GM18511 (cell line): ENCODE results near the gene APBA1.
"Not testable (repeated sequence)": the region's sequence is repeated elsewhere in the genome, so short reads cannot be mapped to it uniquely, and the experiment has no call there.

Experiments
- ATAC-seq: cut with Tn5 transposase; IDR thresholded peaks from one replicate; pipeline ENCODE4 v1.9.1; 2021; ENCODE audit warnings: mild to moderate bottlenecking, moderate library complexity; ENCODE audit not compliant: unreplicated experiment

APBA1 gene

DNA sequence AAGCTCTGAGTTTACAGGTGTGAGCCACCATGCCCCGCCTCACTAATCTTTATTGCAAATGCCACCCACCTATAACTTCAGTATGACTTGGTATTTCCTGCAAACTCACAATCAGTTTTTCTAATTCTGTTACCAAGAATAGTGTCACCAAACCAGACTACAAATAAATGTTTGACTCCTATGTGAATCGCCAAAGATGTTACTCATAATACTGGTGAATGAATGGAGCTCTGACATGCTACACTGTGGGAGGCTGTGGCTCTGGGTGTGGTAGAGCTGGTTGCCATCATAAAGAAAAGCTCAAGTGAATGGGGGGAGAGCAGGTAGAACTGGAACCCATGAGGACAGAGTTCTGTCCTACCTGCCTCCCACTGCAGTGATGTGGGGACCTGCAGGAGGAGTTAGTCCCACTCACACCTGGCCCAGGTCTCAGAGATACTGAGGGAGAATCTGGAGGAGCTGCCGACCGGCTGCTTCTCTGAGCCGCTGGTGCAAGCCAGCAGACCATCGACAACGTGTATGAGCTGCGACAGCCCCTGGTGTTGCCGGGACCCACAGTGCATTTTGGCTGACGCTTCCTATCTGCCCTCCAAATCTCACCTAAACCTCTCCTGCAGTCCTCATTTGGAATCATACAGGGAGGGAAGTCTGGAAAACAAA, 251.4 kb downstream of the APBA1 start:
- no peak for ATAC-seq

DNA sequence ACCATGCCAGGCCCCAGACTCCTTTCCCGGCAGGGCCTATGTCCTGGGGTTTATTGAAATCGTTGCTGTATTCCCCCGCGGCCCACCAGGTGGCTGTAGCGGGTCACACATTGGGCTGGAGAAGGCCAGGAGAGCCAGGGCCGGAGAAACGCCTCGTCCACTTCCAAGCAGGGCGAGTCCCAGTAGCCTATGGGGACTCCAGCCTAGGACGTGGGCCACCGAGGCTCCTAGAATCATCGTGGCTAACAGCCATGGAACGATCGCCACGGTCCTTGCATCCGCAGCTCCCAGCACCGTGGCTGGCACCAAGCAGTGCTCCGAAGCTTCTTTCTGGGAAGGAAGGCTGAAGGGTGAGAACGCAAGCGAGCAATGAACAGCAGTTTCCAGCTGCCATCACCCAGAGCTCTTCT, 259.4 kb downstream of the APBA1 start:
- ATAC-seq = no peak

DNA sequence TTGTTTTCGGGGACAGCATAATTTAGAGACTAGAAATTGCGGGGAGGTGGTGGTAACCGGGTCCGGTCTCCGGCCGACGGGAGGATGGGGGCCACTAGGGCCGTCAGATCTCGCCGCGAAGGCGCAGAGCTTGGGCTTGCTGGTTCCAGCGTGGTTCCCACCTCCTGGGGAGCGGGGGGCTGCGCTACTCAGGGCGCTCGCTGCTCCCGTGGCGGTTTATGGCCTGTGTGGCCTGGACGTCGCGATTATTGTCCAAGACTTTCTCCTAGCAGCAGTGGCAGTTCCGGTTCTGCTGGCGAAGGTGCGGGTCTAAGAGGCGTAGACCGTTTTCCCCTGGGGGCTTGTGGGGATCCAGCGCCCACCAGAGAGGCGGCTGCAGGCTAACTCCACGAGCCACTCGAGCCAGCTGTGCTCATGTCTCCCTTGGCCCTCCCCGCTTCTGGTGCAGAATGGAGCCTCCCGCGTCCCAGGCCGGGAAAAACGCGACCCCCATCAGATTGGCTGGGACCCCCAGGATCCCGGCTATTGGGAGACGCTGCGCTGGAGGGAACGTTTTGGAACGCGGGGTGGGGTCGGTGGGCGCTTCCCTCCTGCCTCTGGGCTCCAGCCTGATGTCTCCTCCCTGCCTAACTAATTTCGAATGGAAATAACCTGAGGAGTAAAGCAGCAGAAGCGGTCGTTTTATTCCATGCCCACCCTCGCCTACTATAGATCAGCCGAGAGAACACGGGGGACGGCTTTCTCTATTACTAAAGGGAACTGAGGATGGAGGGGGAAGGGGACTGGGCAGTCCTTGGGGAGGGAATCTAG, 260.0 kb downstream of the APBA1 start:
- no peak for ATAC-seq

DNA sequence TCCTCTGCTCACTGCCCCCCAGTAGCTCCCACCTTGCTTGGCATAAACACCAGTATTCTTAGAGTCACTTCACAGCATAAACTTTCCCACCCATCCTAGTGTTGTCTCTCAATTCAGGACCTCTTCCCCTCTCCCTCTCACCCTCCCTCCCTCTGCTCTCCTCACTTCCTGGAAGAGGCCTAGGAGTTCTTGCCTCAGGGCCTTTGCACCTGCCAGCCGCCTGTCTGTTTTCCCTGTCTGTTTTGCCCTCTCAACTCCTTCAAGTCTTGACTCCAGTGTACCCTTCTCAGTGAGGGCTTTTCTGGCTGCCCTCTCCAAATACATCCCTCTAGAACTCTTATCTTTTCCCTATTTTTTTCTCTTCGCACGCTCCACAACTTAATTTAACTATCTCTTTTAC, 260.9 kb downstream of the APBA1 start:
- ATAC-seq = no peak

DNA sequence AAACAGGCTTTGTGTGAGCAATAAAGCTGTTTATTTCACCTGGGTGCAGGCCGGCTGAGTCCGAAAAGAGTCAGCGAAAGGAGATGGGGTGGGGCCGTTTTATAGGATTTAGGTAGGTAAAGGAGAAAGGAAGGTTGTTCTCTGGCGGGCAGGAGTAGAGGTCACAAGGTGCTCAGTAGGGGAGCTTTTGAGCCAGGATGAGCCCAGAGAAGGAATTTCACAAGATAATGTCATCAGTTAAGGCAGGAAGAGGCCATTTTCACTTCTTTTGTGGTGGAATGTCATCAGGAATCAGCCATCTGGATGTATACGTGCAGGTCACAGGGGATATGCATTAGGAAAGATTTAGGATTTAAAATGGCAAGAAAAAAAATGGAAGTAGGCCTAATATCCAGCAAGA, 262.2 kb downstream of the APBA1 start:
- not testable (repeated sequence) for ATAC-seq

DNA sequence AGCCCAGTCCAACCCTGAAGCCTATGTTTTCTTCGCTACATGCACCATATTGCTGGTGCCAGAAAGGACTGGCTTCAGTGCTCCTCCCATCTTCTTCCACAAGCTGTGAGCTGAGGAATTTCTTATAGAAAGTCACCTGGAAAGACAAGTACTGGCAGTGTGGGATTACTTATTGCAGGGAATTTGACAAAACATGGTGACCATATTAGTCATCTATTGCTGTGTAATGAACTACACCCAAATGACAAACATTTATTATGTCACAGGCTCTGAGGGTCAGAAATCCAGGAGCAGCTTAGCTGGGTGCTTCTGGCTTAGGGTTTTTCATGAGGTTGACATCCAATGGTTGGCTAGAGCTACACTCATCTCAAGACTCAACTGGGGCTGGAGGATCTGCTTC, 271.7 kb downstream of the APBA1 start:
- no peak for ATAC-seq

DNA sequence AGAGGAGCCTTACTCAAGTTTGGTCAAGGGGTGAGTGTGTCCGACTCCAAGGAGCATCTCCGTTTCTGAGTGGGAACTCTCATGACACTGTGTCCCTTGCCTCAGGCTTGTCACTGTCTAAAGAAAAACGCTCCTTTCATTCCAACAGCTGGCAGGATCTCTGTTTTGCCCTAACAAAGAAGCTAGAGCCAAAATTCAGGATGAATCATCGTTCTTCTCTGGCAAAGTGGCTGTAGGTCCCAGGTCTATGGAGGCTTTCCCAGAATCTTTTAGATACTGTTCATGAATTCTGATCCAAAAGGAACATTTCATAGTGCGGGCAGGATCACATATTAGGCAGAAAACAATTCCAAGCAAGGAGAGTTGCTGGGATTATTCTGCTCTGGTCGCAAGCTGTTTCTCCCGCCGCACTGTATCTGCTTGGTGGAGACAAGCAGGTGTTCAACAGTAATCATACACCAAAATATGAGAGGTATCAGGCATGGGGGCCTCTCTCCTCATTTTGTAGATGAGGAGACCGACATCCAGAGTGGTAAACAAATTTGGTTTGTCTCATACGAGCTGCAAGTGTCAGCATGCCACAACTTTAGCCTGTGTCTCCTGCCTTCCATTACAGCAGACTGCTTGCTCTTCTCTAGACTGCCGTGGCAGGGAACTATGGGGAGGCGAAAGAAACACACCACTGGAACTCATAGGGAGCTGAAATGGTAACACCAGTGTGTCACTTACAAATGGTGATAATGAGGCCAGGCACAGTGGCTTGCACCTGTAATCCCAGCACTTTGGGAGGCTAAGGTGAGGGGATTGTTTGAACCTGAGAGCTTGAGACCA, 274.6 kb downstream of the APBA1 start:
- ATAC-seq = no peak

DNA sequence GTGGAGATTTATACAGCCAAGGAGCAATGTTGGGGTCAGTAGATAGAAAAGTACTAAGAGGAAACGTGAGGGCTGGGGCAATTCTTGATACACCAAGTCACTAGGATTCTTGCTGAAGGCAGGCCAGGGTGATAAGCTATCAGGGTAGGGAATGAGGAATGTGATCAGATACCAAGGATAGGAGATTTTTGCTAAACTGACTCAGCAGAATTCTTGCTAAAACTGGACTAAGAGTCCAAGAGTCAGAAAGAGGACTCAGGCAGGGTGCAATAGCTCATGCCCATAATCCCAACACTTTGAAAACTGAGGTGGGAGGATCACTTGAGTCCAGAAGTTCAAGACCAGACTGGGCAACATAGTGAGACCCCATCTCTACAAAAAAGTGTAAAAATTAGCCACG, 275.4 kb downstream of the APBA1 start:
- ATAC-seq = no peak

DNA sequence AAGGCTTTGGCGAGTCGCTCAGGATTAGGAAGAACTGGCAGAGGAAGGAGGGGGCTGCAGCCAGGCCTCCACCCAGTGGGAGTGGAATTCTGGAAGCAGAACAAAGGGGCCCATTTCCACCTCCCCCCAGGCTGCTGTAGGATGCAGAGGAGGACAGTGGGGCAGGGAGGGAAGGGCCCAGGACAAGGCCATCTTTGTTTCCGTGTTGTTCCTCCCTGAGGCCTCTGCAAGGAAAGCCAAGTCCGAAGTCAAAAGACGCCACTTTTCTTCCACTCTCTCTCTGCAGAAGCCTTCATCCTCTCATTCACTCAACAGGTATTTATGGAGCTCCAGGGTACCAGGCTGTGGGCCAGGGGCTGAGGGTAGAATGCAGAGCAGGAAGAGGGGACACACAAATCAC, 276.5 kb downstream of the APBA1 start:
- ATAC-seq = no peak

DNA sequence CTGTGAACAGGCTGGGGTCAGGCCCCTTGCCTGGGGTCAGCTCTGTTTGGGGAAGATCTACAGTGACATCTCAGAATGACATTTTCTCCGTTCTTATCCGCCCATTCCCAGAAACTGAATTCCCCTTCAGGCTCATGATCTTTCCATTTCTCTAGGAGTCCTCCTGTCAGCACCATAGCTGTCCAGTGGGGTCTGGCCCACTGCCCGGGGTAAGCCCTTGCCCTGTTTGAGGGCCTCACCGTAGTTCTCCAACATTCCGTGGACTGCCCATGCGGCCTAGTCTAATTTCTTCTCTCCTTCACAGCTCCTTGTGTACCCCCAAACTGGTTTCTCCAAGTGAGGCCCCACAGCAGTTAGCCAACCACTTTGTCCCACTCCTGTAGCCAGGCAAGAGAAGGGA, 278.7 kb downstream of the APBA1 start:
- ATAC-seq = no peak

DNA sequence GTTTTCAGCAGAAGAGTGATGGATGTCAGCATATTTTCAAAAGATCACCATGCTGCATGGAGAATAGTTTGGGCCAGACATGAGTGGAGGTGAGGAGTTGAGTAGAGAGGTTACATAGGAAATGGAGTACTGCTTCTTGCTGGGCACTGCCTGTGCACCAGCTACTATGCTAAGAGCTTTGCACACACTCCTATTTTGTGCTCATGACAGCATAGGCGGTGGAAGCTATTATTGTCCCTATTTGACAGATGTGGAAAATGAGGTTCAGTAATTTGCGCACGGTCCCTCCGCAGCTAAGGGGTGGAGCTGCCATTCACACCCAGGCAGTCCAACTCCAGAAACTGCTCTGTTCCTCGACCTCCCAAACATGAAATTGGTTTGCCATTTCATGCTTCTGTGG, 279.3 kb downstream of the APBA1 start:
- ATAC-seq = no peak

DNA sequence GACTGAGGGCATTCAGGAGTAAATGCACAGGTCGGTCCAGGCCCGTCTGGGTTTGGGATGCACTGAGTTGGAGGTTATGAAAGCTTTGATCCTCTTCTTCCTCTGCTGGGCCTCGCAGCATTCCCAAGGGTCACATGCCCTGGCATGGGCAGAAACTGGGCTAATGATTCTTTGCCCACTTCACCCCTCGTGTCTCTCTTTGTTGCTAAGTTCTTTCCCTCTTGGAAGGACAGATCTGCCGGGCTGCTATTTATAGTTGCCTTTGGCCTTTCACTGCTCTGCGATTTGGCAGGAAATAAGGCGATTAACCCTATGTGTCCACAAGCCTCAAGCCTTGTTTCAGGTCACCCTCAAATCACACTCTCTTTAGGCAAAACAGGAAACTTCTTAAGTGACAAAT, 280.2 kb downstream of the APBA1 start:
- no peak for ATAC-seq

DNA sequence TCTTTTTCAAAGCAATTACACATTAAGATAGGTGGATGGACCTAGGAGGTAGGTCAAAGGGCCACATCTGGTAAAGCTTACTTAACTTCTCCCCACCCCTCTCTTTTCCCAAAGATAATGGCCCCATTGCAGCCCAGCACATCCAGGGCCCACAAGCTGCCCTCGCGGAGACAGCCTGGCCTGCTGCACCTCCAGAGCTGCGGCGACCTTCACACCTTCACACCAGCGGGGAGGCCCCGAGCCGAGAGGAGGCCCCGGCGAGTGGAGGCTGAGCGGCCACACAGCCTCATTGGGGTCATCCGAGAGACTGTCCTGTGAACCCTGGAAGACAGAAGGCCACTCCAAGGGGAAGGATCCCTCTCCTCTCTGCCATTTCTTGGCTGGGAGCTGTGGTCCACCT, 280.7 kb downstream of the APBA1 start:
- ATAC-seq = no peak

DNA sequence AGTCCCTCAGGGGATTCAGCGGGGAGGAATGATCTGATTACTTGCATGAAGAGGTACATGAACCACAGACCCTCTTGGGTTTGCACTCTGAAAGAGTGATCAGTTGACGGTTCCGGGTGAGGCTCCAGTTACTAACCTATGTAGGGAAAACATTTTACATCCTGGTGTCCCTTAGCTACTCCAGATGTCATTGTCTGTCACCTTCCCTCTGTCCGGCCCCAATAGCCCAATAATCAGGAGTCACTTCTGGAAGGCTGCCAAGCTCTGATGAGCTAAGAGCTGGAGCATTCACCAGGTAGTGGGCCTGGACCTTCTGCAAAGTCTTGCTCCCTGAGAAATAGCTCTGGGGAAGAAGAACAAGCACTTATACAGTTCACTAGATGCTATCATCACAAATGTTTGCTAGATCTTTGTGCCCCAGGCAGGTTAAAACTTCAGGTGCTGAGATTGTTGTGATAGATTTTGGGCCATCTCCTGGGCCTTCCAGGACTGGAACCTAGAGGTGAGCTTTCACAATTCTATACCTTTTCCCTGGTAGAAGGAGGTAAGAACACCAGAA, 282.7 kb downstream of the APBA1 start:
- ATAC-seq = no peak

DNA sequence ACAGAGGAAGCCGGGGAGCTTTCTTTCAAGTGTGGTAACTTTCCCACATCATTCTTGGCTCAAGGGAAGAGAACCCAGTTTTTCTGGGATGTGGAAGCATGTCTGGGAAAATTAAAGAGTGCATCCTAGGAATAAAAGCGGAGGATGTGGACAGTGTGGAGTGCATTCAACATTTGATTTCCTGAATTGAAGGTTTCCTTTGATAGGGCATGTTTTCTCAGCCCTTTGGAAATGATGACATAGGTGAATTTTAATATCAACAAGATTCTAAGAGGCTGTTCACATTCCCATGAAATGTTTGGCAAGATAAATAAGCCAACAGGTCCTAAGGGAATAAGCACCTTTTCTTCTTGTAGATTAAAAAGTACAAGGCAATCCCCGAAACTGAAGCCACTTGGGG, 283.6 kb downstream of the APBA1 start:
- no peak for ATAC-seq

DNA sequence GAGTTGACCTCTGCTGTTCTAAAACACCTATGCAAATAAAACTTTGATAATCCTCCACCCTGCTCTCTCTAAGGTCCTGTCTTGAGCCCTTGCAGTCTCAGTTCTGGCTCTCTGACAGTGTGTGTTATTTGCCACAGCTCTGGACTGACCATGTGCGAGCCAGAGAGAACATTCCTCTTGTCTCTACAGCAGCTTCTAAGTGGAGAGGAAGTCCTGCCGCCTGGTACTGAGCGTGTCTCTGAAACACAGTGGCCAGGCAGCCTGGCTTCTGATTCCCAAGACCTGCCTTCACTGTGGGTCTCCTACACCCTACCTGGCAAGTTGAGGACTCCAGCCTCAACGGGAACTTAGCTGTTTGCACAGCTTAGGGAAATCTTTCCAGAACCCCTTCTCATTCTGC, 285.5 kb downstream of the APBA1 start:
- no peak for ATAC-seq

DNA sequence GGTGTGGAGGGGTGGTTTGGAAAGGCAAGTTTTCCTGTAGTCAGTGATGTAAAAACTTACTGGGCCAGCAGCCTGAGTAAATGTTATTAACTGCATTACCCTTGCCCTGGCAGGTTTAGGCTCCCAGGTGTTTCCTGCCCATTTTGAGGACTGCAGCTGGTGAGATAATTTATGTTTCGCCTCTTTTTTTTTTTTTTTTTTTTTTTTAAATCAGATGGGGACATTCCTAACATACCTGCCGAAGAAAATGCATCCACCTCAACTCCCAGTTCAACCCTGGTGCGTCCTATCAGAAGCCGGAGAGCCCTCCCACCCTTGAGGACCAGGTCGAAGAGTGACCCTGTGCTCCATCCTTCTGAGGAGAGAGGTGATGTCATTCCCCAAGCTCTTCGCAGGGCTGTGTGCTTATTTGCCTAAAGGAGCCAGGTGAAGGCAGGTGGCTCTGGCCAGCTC, 286.6 kb downstream of the APBA1 start:
- ATAC-seq = no peak

DNA sequence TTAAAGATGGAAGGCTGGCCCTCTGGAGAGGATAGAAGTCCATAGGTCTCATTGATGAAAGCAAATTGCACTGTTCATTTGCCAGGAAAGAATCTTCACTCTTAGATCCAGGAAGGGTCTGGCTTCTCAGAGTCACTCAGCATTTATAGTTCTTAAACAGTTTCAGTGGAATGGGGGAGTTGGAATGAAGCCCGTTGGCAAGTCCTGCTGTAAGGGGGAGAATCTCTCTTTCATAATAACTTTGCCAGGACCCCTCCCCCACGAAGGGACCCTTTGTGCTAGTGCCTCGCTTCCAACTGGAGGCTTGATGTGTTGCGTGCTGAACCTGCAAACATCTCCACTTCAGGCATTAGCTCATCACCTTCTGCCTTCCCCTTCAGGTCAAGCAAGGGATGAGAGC, 290.0 kb downstream of the APBA1 start:
- ATAC-seq = no peak

DNA sequence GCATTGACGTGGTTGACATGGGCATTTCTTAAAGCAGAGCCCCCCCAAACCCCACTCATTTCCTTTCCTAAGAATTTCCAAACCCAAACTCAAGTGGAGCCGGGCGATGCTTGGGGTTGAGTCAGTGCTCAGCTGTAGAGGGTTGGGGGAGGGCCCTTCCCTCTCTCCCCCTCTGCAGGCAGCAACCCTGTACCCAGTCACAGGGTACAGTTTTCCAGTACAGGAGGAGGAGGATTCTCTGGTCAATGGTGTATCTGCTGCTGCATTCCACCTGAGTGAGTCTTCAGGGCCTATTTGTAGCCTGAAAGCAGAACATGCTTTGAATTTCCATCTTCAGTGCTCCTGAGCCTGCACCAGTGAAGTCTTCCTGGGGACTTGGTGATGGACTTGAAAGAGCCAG, 291.4 kb downstream of the APBA1 start:
- ATAC-seq = no peak

DNA sequence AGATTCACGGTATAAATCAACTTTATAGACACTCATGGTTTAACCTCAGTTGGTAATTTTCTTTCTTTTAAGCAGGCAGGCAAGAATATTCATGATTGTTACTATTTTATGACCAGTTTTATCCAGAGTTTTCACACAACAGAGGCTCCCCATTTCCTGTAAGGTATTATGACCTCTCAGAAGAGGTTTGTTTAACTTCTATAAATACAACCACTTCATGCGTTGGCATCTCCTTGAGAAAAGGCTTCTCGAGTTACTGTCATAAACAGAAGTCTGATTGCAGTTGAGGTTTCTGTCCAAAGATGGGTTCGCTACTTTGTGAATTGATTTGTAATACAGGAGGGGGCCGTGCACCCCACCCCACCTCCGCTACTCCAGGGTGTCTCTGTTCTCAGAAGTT, 291.9 kb downstream of the APBA1 start:
- no peak for ATAC-seq

DNA sequence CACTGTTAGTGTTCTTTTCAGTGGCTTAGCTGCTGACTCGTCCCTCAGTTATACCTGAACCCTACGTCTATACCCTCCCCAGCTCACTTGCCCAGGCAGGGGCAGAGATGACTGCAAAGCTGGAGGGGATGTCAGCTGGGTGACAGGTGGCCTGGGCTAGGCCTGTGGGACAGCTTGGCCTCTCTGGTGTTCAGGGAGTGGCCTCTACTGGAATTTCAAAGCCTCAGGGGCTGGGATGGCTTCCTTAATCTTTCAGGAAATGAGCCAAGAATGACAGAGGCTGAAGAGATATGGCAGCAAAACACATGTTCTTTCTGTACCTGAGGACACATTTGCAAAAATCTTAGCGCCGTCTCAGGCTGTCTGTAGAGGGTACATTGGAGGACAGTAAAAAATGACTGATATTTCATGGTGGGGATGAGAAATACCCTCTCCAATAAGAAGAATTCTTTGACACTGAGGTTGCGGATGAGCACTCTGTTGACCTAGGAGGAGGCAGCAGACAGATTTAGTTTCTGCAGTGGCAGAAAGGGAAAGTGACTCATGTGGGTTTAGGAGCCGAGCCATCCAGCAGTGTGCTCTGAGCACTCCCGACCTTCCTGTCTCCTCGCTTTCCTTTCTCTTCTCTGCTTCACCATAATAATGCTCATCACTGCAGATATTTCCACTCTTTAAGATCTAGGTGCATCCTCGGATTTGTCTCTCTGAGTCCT, 292.7 kb downstream of the APBA1 start:
- no peak for ATAC-seq
